GM19035 (cell line): ENCODE measurements around the gene HOXD13.

Source experiments
- ATAC-seq: cut with Tn5 transposase; IDR thresholded peaks from one replicate; pipeline ENCODE4 v1.9.1; 2021; ENCODE audit not compliant: unreplicated experiment

The HOXD13 gene

GRCh38 chr2:176093145-176093897, 800 bp downstream of the HOXD13 start:
- no peak for ATAC-seq

GRCh38 chr2:176093898-176094249, 1.4 kb downstream of the HOXD13 start:
- ATAC-seq, result no peak

- no peak for ATAC-seq
Measured at GRCh38 chr2:176094349-176094748, 1.8 kb downstream of the HOXD13 start.

GRCh38 chr2:176095421-176095820, 2.9 kb downstream of the HOXD13 start:
- no peak for ATAC-seq

GRCh38 chr2:176096243-176096985, 3.9 kb downstream of the HOXD13 start:
- no peak for ATAC-seq

GRCh38 chr2:176096986-176097819, 4.7 kb downstream of the HOXD13 start:
- peak; percentile 92 for ATAC-seq

- no peak for ATAC-seq
Measured at GRCh38 chr2:176097820-176098365, 5.4 kb downstream of the HOXD13 start.

GRCh38 chr2:176098366-176099158, 6.0 kb downstream of the HOXD13 start:
- ATAC-seq, result no peak

GRCh38 chr2:176099159-176099727, 6.7 kb downstream of the HOXD13 start:
- no peak for ATAC-seq

- ATAC-seq, result no peak
Measured at GRCh38 chr2:176099728-176100546, 7.4 kb downstream of the HOXD13 start, which contains the start of gene HOXD12. Gene HOXD12, plus strand, starts transcription at chr2:176099795. Its CDS starts 7 bp downstream, at chr2:176099802.

GRCh38 chr2:176100547-176101140, 8.1 kb downstream of the HOXD13 start:
- no peak for ATAC-seq

GRCh38 chr2:176101216-176101830, 8.8 kb downstream of the HOXD13 start:
- no peak for ATAC-seq

- ATAC-seq, result no peak
Measured at GRCh38 chr2:176101842-176102241, 9.3 kb downstream of the HOXD13 start.

GRCh38 chr2:176102309-176102866, 9.9 kb downstream of the HOXD13 start:
- ATAC-seq, result no peak

- ATAC-seq, result no peak
Measured at GRCh38 chr2:176103194-176103593, 10.7 kb downstream of the HOXD13 start.

GRCh38 chr2:176103742-176104315, 11.3 kb downstream of the HOXD13 start:
- ATAC-seq, result no peak

GRCh38 chr2:176104316-176105077, 12.0 kb downstream of the HOXD13 start:
- ATAC-seq, result no peak
